Stimulated activated CD4-positive, alpha-beta T cell treated with anti-CD3 and anti-CD28 coated beads, Interleukin-4, amount 100 ng/mL, for 48 hours (primary cell): Measurements from ENCODE around the gene LRIG3.
"Not testable (repeated sequence)": the region's sequence is repeated elsewhere in the genome, so short reads cannot be mapped to it uniquely, and the experiment has no call there.

ENCODE experiments used
- DNase-seq, 2 donors: peaks; one replicate each; pipeline ENCODE4 v3.0.0-alpha.2; 2020; ENCODE audit warnings: low read depth in 2 of 2

LRIG3 gene

GRCh38 chr12:58930770-58931324 lies 10.5 kb upstream of the LRIG3 start:
- DNase-seq = no peak

GRCh38 chr12:58927120-58927519 lies 6.8 kb upstream of the LRIG3 start:
- no peak for DNase-seq

- DNase-seq = no peak
Measured at GRCh38 chr12:58926586-58926985, 6.3 kb upstream of the LRIG3 start.

GRCh38 chr12:58925751-58926150 lies 5.4 kb upstream of the LRIG3 start:
- no peak for DNase-seq

GRCh38 chr12:58925111-58925611 lies 4.9 kb upstream of the LRIG3 start:
- no peak for DNase-seq

- no peak for DNase-seq
Measured at GRCh38 chr12:58924652-58925051, 4.3 kb upstream of the LRIG3 start.

- DNase-seq = no peak
Measured at GRCh38 chr12:58923781-58924180, 3.5 kb upstream of the LRIG3 start.

- DNase-seq = no peak
Measured at GRCh38 chr12:58922849-58923248, 2.5 kb upstream of the LRIG3 start.

GRCh38 chr12:58920961-58921861 lies 907 bp upstream of the LRIG3 start:
- DNase-seq = no peak

GRCh38 chr12:58919231-58920101 lies 838 bp downstream of the LRIG3 start:
- no peak for DNase-seq

- DNase-seq = no peak
Measured at GRCh38 chr12:58918469-58918844, 1.8 kb downstream of the LRIG3 start.

- DNase-seq = no peak
Measured at GRCh38 chr12:58917699-58918468, 2.4 kb downstream of the LRIG3 start.

GRCh38 chr12:58916921-58917511 lies 3.3 kb downstream of the LRIG3 start:
- DNase-seq = no peak

GRCh38 chr12:58916161-58916621 lies 4.1 kb downstream of the LRIG3 start:
- DNase-seq = no peak

GRCh38 chr12:58915634-58916033 lies 4.7 kb downstream of the LRIG3 start:
- no peak for DNase-seq

GRCh38 chr12:58915037-58915436 lies 5.3 kb downstream of the LRIG3 start:
- no peak for DNase-seq

- no peak for DNase-seq
Measured at GRCh38 chr12:58914457-58914856, 5.8 kb downstream of the LRIG3 start.

GRCh38 chr12:58907391-58907790 lies 12.9 kb downstream of the LRIG3 start:
- DNase-seq = no peak

- no peak for DNase-seq
Measured at GRCh38 chr12:58906917-58907316, 13.4 kb downstream of the LRIG3 start.

GRCh38 chr12:58905422-58905821 lies 14.9 kb downstream of the LRIG3 start:
- DNase-seq = no peak

GRCh38 chr12:58902726-58903125 lies 17.6 kb downstream of the LRIG3 start:
- DNase-seq = not testable (repeated sequence)
